Mesodermal cell (in vitro differentiated cells): Measurements from ENCODE around the gene HID1.
"Not testable (repeated sequence)": the region's sequence is repeated elsewhere in the genome, so short reads cannot be mapped to it uniquely, and the experiment has no call there.

ENCODE experiments used
- H3K27ac ChIP-seq: 2 replicates; pipeline ENCODE4 v1.7.0; 2013; ENCODE audit warnings: mild to moderate bottlenecking, low read depth, low read length, moderate library complexity; ENCODE audit not compliant: severe bottlenecking
- H3K36me3 ChIP-seq: 2 replicates; pipeline ENCODE4 v1.7.1; 2013; ENCODE audit warnings: mild to moderate bottlenecking, low read length, moderate library complexity; ENCODE audit not compliant: control insufficient read depth, insufficient read depth
- H3K4me1 ChIP-seq: one replicate; pipeline ENCODE4 v1.7.1; 2013; ENCODE audit warnings: mild to moderate bottlenecking, low read length; ENCODE audit not compliant: insufficient read depth, control insufficient read depth, poor library complexity, severe bottlenecking
- H3K4me3 ChIP-seq: 2 replicates; pipeline ENCODE4 v1.7.0; 2013; ENCODE audit warnings: low read length, control low read depth, mild to moderate bottlenecking; ENCODE audit not compliant: insufficient read depth, poor library complexity, severe bottlenecking; ENCODE audit errors: extremely low read depth
- H3K9me3 ChIP-seq: 2 replicates; pipeline ENCODE4 v1.7.1; 2013; ENCODE audit warnings: mild to moderate bottlenecking, low read length, moderate library complexity; ENCODE audit not compliant: control insufficient read depth
- WGBS, 2 experiments: methylation state at CpG; one replicate each; pipeline ENCODE4 v1.1.5; 2013; ENCODE audit warnings: missing lambda C conversion rate in 2 of 2; ENCODE audit not compliant: insufficient coverage in 2 of 2; 5-methylcytosine and 5-hydroxymethylcytosine counted together

The HID1 gene

GRCh38 chr17:74907012-74907411 is 65.5 kb downstream of the HID1 start:
- Histone ChIP-seq H3K27ac (no peak overlapping the region), H3K4me1 (no peaks in the 10 kb centered on the region), H3K36me3 (no peaks in the 10 kb centered on the region), H3K4me3 (no peak overlapping the region), H3K9me3 (no peaks in the 10 kb centered on the region)
- WGBS, 2 experiments = 97 to 98% methylated on average over 14 to 34 of the region's 34 CpGs

GRCh38 chr17:74906214-74906793 is 66.3 kb downstream of the HID1 start:
- H3K27ac ChIP-seq, H3K9me3 ChIP-seq, H3K36me3 ChIP-seq, H3K4me1 ChIP-seq, H3K4me3 ChIP-seq: not testable (repeated sequence)
- 88 to 95% methylated on average over 3 to 6 of the region's 6 CpGs for WGBS, 2 experiments

- 74 to 82% methylated on average over 2 to 4 of the region's 7 CpGs for WGBS, 2 experiments
Measured at GRCh38 chr17:74904687-74905409, 67.7 kb downstream of the HID1 start.

GRCh38 chr17:74903671-74904070 is 68.9 kb downstream of the HID1 start:
- WGBS, 2 experiments = 53 to 94% methylated on average over 2 of the region's 6 CpGs
- Histone ChIP-seq H3K4me1 (no peaks in the 10 kb centered on the region), H3K9me3 (no peaks in the 10 kb centered on the region), H3K4me3 (no peak overlapping the region), H3K36me3 (no peaks in the 10 kb centered on the region), H3K27ac (no peak overlapping the region)

More at GRCh38 chr17:74904687-74905409, 67.7 kb downstream of the HID1 start:
- no peak overlapping the region for H3K4me3 ChIP-seq
- H3K27ac ChIP-seq = no peak overlapping the region
- H3K4me1 ChIP-seq = no peaks in the 10 kb centered on the region
- no peaks in the 10 kb centered on the region for H3K36me3 ChIP-seq
- no peaks in the 10 kb centered on the region for H3K9me3 ChIP-seq

- H3K4me3 ChIP-seq = no peak overlapping the region
- no peaks in the 10 kb centered on the region for H3K36me3 ChIP-seq
- 84 to 97% methylated on average over 5 to 6 of the region's 9 CpGs for WGBS, 2 experiments
- H3K4me1 ChIP-seq = no peaks in the 10 kb centered on the region
- H3K27ac ChIP-seq = no peak overlapping the region
- H3K9me3 ChIP-seq = no peaks in the 10 kb centered on the region
Measured at GRCh38 chr17:74903034-74903433, 69.5 kb downstream of the HID1 start.

- WGBS, 2 experiments = 83 to 93% methylated on average over 9 to 10 of the region's 14 CpGs
Measured at GRCh38 chr17:74901353-74902135, 71.0 kb downstream of the HID1 start.

More at GRCh38 chr17:74901353-74902135, 71.0 kb downstream of the HID1 start:
- Histone ChIP-seq H3K4me1 (no peaks in the 10 kb centered on the region), H3K36me3 (no peaks in the 10 kb centered on the region), H3K27ac (no peak overlapping the region), H3K4me3 (no peak overlapping the region), H3K9me3 (no peaks in the 10 kb centered on the region)
